Endothelial cell of umbilical vein (primary cell): ENCODE results near the gene MYH11.

Source experiments
- POLR2A ChIP-seq: IDR thresholded peaks from 2 replicates; pipeline ENCODE4 v1.6.1; 2012; ENCODE audit warnings: low read depth, mild to moderate bottlenecking, control low read depth, low read length
- TF ChIP-seq, protein P1 (sequence below), 2 donors: IDR thresholded peaks; 1 replicate in 1 of 2; 2 replicates in 1 of 2; pipeline ENCODE4 v1.5.1; 2011; ENCODE audit warnings: low read length in 2 of 2, mild to moderate bottlenecking in 2 of 2, moderate library complexity in 2 of 2, control low read depth in 1 of 2, inconsistent platforms in 1 of 2, low read depth in 1 of 2; ENCODE audit not compliant: insufficient read depth in 1 of 2; ENCODE audit errors: extremely low read depth in 1 of 2

DNA sequence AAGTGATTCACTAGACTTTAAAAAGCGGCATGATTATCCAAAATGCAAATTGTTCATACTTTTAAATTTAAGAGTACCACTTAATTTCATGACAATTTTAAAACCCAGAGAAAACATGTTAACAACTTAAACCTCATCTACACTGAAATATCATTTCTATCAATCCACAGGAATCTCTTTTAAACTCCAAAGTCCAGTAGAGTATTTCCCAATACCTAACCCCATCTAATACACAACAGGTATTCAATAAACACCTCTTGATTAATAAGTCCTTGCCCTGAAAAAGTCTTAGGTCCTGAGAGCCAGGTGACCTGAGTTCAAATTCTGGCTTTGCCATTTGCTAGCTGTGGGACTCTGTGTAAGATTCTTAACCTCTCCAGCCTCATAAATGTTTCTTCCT, 16.9 kb upstream of the MYH11 start:
- no peak for TF ChIP-seq POLR2A
- TF ChIP-seq, protein P1, sequence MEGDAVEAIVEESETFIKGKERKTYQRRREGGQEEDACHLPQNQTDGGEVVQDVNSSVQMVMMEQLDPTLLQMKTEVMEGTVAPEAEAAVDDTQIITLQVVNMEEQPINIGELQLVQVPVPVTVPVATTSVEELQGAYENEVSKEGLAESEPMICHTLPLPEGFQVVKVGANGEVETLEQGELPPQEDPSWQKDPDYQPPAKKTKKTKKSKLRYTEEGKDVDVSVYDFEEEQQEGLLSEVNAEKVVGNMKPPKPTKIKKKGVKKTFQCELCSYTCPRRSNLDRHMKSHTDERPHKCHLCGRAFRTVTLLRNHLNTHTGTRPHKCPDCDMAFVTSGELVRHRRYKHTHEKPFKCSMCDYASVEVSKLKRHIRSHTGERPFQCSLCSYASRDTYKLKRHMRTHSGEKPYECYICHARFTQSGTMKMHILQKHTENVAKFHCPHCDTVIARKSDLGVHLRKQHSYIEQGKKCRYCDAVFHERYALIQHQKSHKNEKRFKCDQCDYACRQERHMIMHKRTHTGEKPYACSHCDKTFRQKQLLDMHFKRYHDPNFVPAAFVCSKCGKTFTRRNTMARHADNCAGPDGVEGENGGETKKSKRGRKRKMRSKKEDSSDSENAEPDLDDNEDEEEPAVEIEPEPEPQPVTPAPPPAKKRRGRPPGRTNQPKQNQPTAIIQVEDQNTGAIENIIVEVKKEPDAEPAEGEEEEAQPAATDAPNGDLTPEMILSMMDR (IDR thresholded peaks at IDR 0.05; ENCODE audit: extremely low read depth in 1 of 2, insufficient read depth in 1 of 2, low read depth in 1 of 2, low read length in 2 of 2): no peak
